ENCODE measurements around the gene BNC2.

The BNC2 gene

DNA sequence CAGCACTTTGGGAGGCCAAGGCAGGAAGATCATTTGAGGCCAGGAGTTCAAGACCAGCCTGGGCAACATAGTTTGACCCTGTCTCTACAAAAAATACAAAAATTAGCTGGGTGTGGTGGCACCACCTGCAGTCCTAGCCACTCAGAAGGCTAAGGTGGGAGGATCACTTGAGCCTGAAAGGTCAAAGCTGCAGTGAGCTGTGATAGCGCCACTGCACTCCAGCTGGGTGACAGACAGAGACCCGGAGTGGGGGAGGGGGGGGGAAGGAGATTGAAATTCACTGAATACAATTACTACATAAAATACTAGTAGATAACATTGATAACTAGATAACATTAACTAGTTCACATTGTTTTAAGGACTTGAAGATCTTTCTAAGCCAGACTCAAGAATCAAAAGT lies 345.6 kb downstream of the BNC2 start:
- no peak for DNase-seq (ENCODE audit: low read depth in 1 of 2, low spot score in 1 of 2)
- no peak overlapping the region for H3K27ac ChIP-seq (replicated peaks)
- H3K27me3 ChIP-seq (ENCODE audit: insufficient read depth, poor library complexity, severe bottlenecking) = no peaks in the 10 kb centered on the region
- TF ChIP-seq, protein P1, sequence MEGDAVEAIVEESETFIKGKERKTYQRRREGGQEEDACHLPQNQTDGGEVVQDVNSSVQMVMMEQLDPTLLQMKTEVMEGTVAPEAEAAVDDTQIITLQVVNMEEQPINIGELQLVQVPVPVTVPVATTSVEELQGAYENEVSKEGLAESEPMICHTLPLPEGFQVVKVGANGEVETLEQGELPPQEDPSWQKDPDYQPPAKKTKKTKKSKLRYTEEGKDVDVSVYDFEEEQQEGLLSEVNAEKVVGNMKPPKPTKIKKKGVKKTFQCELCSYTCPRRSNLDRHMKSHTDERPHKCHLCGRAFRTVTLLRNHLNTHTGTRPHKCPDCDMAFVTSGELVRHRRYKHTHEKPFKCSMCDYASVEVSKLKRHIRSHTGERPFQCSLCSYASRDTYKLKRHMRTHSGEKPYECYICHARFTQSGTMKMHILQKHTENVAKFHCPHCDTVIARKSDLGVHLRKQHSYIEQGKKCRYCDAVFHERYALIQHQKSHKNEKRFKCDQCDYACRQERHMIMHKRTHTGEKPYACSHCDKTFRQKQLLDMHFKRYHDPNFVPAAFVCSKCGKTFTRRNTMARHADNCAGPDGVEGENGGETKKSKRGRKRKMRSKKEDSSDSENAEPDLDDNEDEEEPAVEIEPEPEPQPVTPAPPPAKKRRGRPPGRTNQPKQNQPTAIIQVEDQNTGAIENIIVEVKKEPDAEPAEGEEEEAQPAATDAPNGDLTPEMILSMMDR (IDR thresholded peaks at IDR 0.05; ENCODE audit: insufficient read depth, low read length) = no peak
- TF ChIP-seq, protein P2, sequence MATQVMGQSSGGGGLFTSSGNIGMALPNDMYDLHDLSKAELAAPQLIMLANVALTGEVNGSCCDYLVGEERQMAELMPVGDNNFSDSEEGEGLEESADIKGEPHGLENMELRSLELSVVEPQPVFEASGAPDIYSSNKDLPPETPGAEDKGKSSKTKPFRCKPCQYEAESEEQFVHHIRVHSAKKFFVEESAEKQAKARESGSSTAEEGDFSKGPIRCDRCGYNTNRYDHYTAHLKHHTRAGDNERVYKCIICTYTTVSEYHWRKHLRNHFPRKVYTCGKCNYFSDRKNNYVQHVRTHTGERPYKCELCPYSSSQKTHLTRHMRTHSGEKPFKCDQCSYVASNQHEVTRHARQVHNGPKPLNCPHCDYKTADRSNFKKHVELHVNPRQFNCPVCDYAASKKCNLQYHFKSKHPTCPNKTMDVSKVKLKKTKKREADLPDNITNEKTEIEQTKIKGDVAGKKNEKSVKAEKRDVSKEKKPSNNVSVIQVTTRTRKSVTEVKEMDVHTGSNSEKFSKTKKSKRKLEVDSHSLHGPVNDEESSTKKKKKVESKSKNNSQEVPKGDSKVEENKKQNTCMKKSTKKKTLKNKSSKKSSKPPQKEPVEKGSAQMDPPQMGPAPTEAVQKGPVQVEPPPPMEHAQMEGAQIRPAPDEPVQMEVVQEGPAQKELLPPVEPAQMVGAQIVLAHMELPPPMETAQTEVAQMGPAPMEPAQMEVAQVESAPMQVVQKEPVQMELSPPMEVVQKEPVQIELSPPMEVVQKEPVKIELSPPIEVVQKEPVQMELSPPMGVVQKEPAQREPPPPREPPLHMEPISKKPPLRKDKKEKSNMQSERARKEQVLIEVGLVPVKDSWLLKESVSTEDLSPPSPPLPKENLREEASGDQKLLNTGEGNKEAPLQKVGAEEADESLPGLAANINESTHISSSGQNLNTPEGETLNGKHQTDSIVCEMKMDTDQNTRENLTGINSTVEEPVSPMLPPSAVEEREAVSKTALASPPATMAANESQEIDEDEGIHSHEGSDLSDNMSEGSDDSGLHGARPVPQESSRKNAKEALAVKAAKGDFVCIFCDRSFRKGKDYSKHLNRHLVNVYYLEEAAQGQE (IDR thresholded peaks at IDR 0.05; ENCODE audit: insufficient replicate concordance, low read depth) = no peak
- no peak for TF ChIP-seq POLR2AphosphoS5 (IDR thresholded peaks at IDR 0.05; ENCODE audit: low read depth)
- no peak overlapping the region for H3K4me3 ChIP-seq (replicated peaks; ENCODE audit: insufficient read depth, low read length)

DNA sequence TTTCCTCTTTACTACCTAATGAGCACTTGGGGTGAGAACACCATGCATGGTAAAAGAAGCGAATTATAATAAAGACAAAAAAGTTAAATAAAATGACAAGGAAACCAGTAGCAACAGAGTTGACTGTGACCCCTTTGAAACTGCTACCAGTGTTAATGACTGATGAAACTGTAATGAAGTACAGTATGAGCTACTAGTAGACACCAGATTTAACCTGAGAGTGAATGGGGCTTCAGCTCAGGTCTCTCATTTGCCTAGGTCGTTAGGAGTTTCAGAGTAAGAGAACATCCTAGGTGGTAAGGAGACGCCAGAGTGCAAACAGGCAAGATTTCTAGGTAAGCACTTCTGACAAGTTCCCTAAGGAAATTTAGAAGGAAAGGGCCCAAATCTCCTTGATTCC lies 346.4 kb downstream of the BNC2 start:
- H3K27me3 ChIP-seq (ENCODE audit: insufficient read depth, poor library complexity, severe bottlenecking) = no peaks in the 10 kb centered on the region
- H3K27ac ChIP-seq (replicated peaks) = no peak overlapping the region
- no peak overlapping the region for H3K4me3 ChIP-seq (replicated peaks; ENCODE audit: insufficient read depth, low read length)
- TF ChIP-seq GABPA (IDR thresholded peaks at IDR 0.05; ENCODE audit: low read depth) (no peak), SPI1 (IDR thresholded peaks at IDR 0.05; ENCODE audit: borderline replicate concordance, low read depth) (no peak), POLR2AphosphoS5 (IDR thresholded peaks at IDR 0.05; ENCODE audit: low read depth) (no peak)
- TF ChIP-seq, protein P2 (IDR thresholded peaks at IDR 0.05; ENCODE audit: insufficient replicate concordance, low read depth) = no peak
- TF ChIP-seq, protein P1 (IDR thresholded peaks at IDR 0.05; ENCODE audit: insufficient read depth, low read length) = no peak
- no peak for DNase-seq (ENCODE audit: low read depth in 1 of 2, low spot score in 1 of 2)

DNA sequence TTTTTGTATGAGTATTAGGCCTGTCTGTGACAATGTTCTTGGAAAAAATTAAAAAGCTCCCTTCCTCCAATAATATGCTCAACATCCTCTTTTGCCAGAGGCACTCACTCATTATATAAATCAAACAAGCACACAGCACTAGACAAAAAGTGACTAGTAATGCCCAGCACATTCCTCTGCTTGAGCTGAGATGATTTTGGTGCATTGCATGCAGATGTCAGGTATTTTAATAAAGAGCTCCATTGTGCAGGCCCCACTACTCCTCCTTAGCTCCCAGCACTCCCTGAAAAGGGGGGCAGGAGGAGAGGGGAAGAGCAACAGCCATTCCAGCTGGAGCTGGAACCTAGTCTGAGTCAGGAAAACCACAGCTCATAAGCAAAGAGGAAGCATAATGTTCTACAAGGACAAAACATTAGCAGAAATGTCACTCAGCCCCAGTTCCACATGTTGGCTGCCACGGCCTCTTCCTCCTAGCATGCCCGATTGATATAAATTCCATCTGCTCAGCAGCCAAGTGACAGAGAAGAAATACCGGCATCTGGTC lies 348.5 kb downstream of the BNC2 start:
- DNase-seq (ENCODE audit: low read depth in 1 of 2, low spot score in 1 of 2) = peak in 1 of 2 experiments; percentile 17
- no peaks in the 10 kb centered on the region for H3K27me3 ChIP-seq (ENCODE audit: insufficient read depth, poor library complexity, severe bottlenecking)
- TF ChIP-seq, protein P2 (IDR thresholded peaks at IDR 0.05; ENCODE audit: insufficient replicate concordance, low read depth) = no peak
- TF ChIP-seq, protein P1 (IDR thresholded peaks at IDR 0.05; ENCODE audit: insufficient read depth, low read length) = no peak
- no peak for TF ChIP-seq POLR2AphosphoS5 (IDR thresholded peaks at IDR 0.05; ENCODE audit: low read depth)
- TF ChIP-seq SPI1 (IDR thresholded peaks at IDR 0.05; ENCODE audit: borderline replicate concordance, low read depth) = no peak
- TF ChIP-seq GABPA (IDR thresholded peaks at IDR 0.05; ENCODE audit: low read depth) = no peak
- H3K4me3 ChIP-seq (replicated peaks; ENCODE audit: insufficient read depth, low read length) = no peak overlapping the region
- no peak overlapping the region for H3K27ac ChIP-seq (replicated peaks)
